Epithelial cell of esophagus (primary cell): Measurements from ENCODE around the gene ANKMY1.

Source experiments
- DNase-seq: peaks from one replicate; pipeline ENCODE4 v3.0.0; 2010; ENCODE audit warnings: low read depth
- H3K4me3 ChIP-seq: 2 replicates; pipeline ENCODE4 v1.5.1; 2011; ENCODE audit warnings: mild to moderate bottlenecking, low read length, control low read depth
- TF ChIP-seq, protein P1 (sequence below): IDR thresholded peaks from 2 replicates; pipeline ENCODE4 v1.5.1; 2011; ENCODE audit warnings: low read depth, mild to moderate bottlenecking, low read length, control low read depth, inconsistent platforms; ENCODE audit not compliant: insufficient read depth; ENCODE audit errors: missing control alignments

Gene ANKMY1

DNA sequence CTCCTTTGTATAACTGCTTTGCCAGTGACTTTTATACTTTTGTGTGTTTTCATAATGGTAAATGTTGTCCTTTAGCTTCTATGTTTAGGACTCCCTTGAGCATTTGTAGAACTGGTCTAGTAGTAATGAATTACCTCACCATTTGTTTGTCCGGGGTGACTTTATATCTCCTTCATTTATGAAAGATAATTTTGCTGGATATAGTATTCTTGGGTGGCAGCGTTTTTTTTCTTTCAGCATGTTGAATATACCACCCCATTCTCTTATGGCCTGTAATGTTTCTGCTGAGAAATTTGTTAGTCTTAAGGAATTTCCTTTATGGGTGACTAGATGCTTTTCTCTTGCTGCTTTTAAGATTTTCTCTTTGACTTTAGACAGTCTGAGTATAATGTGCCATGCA is 66.3 kb downstream of the ANKMY1 start:
- no peak overlapping the region for H3K4me3 ChIP-seq
- TF ChIP-seq, protein P1, sequence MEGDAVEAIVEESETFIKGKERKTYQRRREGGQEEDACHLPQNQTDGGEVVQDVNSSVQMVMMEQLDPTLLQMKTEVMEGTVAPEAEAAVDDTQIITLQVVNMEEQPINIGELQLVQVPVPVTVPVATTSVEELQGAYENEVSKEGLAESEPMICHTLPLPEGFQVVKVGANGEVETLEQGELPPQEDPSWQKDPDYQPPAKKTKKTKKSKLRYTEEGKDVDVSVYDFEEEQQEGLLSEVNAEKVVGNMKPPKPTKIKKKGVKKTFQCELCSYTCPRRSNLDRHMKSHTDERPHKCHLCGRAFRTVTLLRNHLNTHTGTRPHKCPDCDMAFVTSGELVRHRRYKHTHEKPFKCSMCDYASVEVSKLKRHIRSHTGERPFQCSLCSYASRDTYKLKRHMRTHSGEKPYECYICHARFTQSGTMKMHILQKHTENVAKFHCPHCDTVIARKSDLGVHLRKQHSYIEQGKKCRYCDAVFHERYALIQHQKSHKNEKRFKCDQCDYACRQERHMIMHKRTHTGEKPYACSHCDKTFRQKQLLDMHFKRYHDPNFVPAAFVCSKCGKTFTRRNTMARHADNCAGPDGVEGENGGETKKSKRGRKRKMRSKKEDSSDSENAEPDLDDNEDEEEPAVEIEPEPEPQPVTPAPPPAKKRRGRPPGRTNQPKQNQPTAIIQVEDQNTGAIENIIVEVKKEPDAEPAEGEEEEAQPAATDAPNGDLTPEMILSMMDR: no peak
- no peak for DNase-seq

DNA sequence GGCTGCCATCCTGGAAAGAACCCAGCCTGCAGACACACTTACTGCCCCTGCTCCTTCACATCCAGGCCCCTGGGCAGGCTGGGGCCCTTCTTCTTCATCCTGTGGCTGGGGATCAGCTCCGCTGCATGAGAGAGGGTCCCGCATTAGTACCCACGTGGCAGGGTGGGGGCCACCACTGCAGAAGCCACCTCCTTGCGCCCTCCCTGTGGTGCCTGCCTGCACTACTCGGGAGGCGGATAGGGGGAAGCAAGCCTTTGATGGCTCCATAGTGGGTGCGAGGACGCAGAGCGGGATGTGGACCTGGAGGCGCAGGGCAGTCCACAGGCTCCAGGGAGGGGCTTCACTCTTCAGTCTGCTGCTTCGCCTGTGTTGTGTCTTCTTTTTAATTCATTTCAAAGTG is 75.6 kb downstream of the ANKMY1 start:
- H3K4me3 ChIP-seq: no peak overlapping the region
- TF ChIP-seq, protein P1: no peak
- no peak for DNase-seq

DNA sequence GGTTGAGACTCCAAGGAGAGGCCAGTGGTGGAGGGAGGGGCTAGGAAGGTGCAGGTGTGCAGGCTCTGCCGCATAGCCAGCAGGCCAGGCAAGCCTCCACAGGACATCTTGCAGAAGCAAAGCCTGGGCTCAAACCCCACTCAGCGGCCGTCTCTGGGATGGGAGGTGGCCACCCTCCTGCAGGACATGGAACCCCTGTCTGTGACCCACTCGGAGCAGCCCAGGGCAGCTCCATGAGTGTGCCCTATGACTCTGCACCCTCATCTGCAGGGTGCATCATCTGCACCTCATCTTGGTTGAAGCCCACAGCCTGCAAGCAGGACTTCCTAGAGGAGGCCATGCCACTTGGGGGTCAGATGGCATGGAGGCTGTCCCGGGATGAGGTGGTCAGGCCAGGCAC is 76.1 kb downstream of the ANKMY1 start:
- no peak for DNase-seq
- TF ChIP-seq, protein P1: no peak
- no peak overlapping the region for H3K4me3 ChIP-seq

DNA sequence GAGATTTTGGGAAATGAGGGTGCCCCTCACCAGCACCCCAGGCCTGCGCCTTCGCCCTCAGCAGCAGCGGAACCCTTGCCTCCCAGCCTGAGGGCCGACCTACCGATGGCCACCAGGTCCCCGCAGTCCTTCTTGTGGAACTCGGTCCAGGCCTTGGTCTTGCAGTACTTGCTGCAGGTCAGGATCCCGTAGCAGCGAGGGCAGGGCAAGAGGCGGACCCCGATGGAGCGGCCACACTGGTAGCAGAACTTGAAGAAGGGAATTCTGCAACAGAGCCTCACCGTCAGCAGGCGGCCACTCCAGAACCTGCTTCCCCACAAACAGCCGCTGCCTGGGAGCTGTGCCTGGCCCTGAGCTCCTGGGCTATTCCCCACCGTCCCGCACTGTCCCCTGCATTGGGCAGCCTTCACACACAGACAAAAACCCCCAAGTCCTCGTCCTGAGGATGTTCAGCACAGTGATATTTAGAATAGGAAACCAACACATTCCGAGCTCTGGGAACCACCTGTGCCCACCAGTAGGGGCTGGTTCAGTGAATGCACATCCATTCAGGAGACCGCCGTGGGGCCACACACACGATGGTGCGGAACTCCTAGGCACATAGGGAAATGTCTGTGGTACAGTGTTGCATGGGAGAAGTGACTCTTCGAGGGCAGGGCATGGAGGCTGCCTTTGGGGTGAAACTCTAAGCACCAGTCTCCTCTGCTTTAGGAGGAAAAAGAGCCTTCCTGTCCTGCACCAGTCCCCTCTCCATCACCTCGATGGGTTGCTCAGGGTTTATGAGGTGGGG is 76.8 kb downstream of the ANKMY1 start:
- H3K4me3 ChIP-seq: no peak overlapping the region
- no peak for DNase-seq
- TF ChIP-seq, protein P1: no peak

DNA sequence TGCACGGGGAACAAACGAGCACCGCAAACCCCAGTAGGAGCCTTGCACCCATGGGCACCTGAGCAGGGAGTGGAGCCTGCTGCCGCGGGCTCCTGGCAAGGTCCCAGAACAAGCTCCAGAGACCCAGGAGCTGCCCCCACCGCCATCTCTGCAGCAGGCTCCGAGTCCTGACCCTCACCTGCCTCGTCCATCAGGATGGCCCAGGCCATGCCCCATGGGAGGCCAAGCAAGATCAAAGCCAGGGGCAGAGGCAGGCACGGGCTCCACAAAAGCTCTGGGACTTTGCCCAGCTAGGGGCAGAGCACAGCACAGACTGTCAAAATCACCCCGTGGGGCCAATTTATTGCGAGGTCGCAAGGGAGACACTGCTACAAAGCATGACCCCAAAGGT is 78.7 kb downstream of the ANKMY1 start:
- DNase-seq: no peak
- no peak overlapping the region for H3K4me3 ChIP-seq
- TF ChIP-seq, protein P1: no peak

DNA sequence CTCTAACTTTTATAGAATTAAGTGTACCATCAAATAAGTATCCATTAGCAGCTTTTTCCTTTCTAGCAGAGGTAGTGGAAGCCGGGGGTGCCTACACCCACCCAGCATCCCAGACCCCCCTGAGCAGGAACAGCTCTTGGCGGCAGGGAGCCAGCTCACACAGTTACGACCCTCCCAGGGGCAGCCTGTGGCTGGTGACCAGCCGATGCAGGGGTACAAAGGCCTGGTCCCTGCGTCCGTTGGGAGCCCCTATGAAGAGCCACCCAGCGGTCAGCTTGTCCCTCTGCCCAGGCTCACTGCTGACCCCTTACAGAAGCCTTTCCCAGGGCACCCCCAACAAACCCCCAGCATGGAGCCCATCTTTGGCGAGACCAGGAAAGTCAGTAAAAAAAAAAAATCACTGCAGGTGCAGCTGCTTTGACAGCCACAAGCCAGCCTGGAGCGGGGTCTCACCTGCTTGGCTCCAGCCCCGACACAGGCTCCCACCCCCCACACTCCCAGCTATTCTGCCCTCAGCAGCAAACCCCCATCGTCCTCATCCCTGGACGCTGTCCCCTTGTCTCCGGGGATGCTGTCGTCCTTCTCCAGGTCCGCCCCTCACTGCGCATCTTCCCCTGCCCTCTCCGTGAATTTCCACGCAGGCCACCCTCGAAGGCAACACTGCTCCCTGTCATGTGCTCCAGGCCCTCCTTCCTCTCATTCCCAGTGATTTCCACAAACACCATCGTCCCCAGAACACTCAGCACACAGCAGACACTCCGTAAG is 79.3 kb downstream of the ANKMY1 start:
- no peak for DNase-seq
- H3K4me3 ChIP-seq: no peak overlapping the region
- TF ChIP-seq, protein P1: no peak
